HG02885 (cell line): ENCODE measurements around the gene SLC25A11.
"Not testable (repeated sequence)": the region's sequence is repeated elsewhere in the genome, so short reads cannot be mapped to it uniquely, and the experiment has no call there.

Source experiments
- ATAC-seq: cut with Tn5 transposase; IDR thresholded peaks from one replicate; pipeline ENCODE4 v1.9.1; 2021; ENCODE audit warnings: mild to moderate bottlenecking; ENCODE audit not compliant: unreplicated experiment, poor library complexity

SLC25A11 gene

GRCh38 chr17:4928881-4929280 lies 11.0 kb downstream of the SLC25A11 start:
- no peak for ATAC-seq

- not testable (repeated sequence) for ATAC-seq
Measured at GRCh38 chr17:4926577-4927335, 13.1 kb downstream of the SLC25A11 start.

DNA sequence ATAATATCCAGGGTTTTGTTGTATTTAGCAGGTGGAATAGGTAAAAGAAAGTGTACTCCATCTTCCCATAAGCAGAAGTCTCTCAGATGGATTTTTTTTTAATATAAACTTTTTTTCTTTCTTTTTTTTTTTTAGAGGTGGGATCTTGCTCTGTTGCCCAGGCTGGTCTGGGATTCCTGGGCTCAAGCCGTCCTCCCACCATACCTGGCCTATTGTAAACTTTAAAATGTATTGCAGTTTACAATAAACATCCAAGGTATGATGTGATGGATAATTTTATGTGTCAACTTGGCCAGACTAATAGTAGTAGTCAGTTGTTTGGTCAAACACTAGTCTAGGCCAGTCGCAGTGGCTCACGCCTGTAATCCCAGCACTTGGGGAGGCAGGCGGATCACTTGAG lies 18.5 kb downstream of the SLC25A11 start:
- no peak for ATAC-seq

GRCh38 chr17:4920351-4921048 lies 19.3 kb downstream of the SLC25A11 start:
- ATAC-seq = no peak

DNA sequence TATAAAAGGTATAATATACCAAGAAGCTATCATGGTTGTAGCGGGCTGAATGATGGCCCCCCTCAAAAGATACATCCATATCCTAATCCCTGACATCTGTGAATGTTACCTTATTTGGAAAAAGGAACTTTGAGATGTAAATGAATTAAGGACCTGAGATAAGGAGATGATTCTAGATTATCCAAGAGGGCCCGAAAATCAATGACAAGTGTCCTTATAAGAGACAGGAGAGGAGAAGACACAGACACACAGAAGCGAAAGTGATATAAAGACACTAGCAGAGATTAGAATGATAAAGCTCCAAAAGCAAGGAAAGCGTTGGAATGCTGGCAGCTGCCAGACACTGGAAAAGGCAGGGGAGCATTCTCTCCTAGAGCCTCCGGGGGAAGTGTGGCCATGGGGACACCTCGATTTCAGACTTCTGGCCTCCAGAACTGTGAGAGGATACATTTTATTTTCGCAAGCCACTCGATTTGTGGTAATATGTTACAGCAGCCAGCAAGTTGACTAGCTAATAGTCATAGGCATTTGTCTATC lies 20.3 kb downstream of the SLC25A11 start:
- no peak for ATAC-seq

GRCh38 chr17:4914551-4914950 lies 25.3 kb downstream of the SLC25A11 start:
- ATAC-seq = not testable (repeated sequence)

- ATAC-seq = no peak
Measured at GRCh38 chr17:4913994-4914393, 25.9 kb downstream of the SLC25A11 start.

DNA sequence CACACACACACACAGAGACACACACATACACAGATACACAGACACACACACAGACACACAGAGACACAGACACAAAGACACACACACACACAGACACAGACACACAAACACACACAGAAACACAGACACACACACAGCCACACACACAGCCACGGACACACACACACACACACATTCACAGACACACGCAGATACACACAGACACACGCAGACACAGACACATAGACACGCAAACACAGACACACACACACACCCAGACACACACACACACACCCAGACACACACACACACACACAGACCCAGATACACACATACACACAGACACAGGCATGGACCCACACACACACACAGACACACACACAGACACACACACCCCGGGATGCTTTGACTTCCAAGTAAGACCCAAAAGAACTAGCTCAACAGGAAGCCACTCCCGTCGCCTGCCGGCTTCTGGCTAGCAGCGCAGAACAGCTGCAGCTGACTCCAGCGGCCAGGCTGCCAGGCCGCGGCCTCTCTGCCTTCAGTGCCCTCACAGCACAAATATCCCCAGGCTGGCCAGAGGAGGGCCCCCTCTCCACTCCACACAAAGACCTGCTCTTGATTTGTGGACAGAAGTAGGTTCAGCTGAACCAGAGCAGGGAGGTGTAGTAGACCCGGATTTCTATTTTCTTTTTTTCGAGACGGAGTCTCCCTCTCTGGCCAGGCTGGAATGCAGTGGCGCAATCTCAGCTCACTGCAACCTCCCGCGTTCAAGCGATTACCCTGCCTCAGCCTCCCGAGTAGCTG lies 30.9 kb downstream of the SLC25A11 start:
- peak; percentile 49 for ATAC-seq

GRCh38 chr17:4908301-4908700 lies 31.5 kb downstream of the SLC25A11 start:
- ATAC-seq = no peak

DNA sequence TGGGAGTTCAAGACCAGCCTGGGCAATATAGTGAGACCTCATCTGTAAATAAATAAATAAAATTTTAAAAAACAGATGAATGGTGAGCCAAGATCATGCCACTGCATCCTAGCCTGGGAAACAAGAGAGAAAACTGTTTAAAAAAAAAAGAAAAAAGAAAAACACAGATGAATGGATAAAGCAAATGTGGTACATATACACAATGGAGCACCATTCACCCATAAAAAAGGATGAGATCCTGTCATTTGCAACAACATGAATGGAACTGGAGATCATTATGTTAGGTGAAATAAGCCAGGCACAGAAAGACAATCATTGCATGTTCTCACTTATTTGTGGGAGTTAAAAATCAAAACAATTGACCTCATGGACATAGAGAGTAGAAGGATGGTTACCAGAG lies 33.2 kb downstream of the SLC25A11 start:
- ATAC-seq = not testable (repeated sequence)

DNA sequence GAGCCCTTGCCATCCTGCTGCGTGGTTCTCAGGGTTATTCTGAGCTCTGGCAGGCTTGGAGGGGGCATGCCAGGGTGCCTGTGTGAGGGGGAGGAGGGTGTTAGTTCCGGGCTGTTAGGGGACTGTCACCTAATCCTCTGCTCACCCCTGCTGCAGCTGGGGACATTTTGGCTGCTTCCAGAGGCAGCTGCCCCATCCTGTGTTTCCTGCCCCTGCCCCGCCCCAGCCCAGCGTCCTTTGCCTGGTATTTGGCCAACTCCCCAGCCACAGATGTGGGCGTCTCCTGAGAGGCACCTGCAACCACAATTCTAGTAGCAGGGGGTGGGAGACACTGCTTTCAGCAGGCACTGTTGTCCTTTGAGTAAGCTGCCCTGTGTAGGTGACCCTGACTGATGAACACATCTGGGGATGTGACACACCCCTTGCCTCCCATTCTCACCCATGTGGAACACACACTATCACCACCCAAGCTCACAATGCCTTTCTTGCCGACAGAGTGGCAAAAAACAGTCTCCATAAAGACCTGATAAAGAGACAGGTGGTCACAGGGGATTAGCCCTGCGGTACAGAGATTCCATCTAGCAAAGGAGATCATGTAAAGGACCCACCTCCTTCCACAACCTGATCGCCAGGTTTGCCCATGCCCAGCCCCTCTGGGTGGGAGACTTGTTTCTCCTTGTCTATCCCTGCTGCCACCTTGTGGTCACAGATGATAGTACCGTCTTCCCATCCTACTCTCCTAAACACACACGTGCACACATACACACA lies 36.6 kb downstream of the SLC25A11 start, which contains the start of gene CHRNE:
Gene CHRNE, minus strand, starts transcription at position 48 of the 768 bp plus-strand sequence. Its CDS starts 35 bp downstream, at position 13.
- ATAC-seq = no peak

- ATAC-seq = no peak
Measured at GRCh38 chr17:4902540-4902939, 37.3 kb downstream of the SLC25A11 start.

- ATAC-seq = no peak
Measured at GRCh38 chr17:4901648-4902344, 38.0 kb downstream of the SLC25A11 start.

- ATAC-seq = no peak
Measured at GRCh38 chr17:4901108-4901647, 38.7 kb downstream of the SLC25A11 start.

DNA sequence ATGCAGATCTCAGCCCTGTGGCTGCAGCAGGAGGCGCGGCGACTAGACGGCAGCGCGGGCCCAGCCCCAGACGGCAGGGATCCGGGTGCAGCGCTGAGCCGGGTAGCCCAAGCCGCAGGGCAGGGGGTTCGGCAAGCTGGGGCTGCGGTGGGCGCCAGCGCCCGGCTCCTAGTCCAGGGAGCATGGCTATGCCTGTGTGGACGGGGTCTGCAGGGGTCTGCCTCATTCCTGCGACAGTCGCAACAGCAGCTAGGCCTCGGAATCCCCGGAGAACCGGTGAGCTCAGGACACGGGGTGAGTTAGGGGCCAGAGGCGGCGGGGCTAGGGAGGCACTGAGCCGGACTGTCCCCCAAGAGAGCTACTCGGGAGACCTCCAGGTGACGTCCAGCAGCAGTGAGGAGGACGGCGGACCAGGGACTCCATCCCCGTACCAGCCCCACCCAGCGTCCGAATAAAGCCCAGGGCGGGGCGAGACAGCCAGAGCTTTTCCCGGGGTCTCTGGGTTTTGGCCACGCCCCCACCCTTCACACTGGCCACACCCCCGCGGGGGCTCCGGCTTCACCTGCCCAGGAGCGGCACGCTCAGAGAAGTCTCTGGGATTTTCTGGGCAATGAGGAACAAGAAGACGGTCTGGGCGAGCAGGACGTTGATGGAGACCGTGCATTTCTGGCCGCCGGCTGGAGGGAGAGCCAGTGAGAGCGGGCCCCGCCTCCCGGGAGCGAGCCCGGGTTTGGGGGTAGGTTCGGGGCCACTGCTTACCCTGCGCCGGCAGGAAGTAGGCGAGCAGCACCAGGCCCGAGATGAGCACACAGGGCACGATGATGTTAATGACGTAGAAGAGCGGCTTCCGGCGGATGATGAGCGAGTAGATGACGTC lies 39.4 kb downstream of the SLC25A11 start:
- no peak for ATAC-seq

DNA sequence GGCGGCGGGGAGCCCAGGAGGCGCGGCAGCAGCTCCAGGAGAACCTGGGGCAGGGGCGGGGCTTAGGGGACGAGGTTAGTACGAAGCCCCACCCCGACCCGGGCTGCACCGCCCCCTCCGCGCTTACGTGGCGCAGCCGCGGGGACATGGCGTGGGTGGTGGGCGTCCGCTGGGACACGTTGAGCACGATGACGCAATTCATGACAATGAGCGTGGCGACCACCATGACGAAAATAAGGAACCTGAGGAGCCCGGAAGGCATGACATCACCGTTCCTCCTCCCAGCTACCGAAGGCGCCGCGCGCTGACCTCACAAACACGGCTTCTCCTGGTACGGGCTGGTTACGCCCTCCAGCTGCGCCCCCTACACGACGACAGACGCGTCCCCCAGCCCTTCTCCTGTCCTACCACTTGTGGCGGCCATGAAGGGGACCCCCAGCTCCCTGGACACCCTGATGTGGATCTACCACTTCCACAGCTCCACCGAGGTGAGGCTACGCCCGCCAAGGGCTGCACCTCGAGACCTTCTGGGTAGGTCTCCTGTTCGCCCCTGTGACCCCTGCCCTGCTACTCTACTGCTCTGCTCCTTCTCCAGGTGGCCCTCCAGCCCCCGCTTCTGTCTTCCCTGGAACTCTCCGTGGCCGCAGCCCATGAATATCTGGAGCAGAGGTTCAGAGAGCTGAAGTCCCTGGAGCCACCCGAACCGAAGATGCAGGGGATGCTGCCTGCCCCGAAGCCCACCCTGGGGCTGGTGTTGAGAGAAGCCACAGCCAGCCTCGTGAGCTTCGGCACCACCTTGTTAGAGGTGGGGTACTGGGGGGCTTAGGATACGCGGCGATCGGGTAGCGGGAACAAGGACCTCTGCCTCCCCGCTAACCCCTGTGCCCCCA lies 40.3 kb downstream of the SLC25A11 start, which contains the start of gene C17orf107:
Gene C17orf107, plus strand, starts transcription at position 196 of the 890 bp plus-strand sequence. Its CDS starts 227 bp downstream, at position 423.
- ATAC-seq = peak; percentile 56

DNA sequence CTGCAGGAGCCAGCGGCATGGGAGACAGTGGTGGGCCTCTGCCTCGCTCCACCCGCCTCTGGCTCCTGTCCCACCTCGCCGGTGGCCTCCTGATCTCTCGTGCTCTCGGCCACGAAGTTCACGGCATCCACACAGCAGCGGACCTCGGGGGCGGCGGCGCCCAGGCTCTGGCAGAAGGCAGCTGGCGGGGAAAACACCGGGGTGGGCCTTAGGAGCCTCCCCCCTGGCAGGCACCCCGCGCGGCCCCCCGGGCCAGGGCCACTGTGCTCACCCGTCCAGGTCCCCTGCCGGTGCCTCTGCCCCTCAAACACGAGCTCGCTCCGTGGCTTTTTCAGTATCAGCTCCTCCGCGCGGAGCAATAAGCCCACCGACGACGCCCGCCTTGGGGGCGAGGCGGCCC lies 40.9 kb downstream of the SLC25A11 start:
- ATAC-seq = no peak
